T1000 (cell line): ENCODE data around the gene RRP1B.

Experiments
- DNase-seq: peaks from one replicate; lab custom pipeline; 2025; ENCODE audit warnings: mixed read lengths; lab: John Stamatoyannopoulos, UW

RRP1B gene

GRCh38 chr21:43726686-43727518, 67.5 kb downstream of the RRP1B start:
- no peak for DNase-seq

DNA sequence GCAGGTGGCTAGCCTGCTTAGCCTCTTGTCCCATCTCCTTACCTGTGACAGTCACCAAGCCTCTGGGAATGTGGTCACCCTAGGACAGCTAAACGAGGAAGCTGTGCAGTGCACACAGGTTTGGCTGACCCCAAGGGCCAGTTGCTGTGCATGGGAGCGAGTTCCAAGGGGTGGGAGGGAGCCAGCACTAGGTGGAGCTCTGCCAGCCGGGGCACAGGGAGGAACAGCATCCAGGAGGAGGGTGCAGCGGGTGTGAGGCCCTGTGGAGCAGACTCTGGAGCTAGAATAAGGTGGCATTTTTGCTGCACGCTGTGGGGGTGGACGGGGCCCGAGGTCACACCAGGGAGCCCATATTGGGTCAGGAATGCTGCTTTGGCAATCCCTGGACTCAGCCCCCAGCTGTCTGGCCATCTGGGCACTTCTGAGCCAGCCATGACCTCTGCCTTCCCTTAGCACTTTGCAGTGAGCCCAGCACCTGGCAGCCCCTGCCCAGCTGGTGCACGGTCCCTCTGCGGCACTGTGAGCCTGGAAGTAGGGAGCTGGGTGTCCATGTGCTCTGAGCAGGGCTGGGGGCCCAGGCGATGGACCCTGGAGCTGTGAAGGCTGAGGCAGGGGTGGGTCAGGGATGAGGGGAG, 68.3 kb downstream of the RRP1B start:
- no peak for DNase-seq

- no peak for DNase-seq
Observed at GRCh38 chr21:43728154-43728466, 68.8 kb downstream of the RRP1B start.

GRCh38 chr21:43728467-43729390, 69.4 kb downstream of the RRP1B start:
- DNase-seq, result peak; percentile 95

- no peak for DNase-seq
Observed at GRCh38 chr21:43731476-43731875, 72.1 kb downstream of the RRP1B start.

DNA sequence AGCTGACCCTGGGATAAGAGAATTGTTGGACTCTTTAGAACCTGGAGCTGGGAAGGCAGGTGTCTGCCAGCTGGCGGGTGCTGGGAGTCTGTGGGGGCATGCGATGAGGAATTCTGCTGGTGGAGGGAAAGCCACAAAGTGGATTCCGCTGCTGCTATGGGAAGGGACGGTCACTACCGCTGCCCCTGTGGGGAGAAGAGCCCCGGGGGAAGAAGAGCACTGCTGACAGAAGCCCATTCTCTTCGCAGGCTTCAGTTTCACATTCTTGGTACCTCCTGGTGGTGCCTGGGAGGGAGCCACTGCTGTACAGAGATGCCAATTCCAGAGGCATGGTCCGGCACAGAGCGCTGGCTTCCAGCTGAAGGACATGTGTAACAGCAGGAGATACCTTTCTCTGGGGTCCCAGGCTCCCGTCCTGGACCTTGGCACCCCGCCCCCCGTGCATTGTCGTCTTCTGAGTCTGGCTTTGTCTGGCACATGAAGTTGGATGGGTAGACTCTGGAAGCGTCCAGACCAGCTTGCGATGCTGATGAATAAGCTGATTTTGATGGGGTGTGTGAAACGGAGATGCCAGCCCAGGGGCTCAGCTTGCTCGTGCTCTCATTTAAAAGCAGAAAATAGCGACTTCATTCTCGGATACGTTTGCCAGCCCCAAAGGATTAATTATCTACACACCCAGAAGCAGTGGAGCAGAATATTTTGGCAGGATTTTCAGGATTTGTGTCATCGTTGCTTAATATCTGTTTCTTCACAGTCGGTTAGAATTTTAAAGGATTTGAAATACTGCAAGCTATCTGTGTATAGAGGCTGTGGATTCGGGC, 72.7 kb downstream of the RRP1B start:
- no peak for DNase-seq

DNA sequence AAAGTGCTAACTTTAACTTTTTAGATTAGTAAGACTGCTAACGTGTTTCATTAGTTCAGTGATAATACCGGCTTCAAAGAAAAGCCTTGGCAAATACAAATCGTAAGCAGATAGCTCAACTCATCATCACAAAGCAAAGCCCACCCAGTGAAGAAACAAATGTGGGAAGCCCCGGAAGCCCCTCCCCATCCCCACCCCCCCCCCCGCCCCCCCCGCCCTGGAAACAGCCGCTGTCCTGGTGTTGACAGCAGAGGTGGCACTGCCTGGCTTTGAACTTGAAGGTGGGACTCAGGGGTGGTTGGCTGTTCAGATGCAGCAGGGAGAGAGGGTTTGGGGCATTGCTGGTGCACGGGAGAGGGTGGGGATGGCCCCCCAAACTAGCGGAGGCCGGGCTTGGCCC, 73.7 kb downstream of the RRP1B start:
- DNase-seq, result no peak

- no peak for DNase-seq
Observed at GRCh38 chr21:43733529-43734071, 74.2 kb downstream of the RRP1B start.

- no peak for DNase-seq
Observed at GRCh38 chr21:43734131-43734927, 75.0 kb downstream of the RRP1B start.

GRCh38 chr21:43734928-43735229, 75.5 kb downstream of the RRP1B start:
- no peak for DNase-seq

DNA sequence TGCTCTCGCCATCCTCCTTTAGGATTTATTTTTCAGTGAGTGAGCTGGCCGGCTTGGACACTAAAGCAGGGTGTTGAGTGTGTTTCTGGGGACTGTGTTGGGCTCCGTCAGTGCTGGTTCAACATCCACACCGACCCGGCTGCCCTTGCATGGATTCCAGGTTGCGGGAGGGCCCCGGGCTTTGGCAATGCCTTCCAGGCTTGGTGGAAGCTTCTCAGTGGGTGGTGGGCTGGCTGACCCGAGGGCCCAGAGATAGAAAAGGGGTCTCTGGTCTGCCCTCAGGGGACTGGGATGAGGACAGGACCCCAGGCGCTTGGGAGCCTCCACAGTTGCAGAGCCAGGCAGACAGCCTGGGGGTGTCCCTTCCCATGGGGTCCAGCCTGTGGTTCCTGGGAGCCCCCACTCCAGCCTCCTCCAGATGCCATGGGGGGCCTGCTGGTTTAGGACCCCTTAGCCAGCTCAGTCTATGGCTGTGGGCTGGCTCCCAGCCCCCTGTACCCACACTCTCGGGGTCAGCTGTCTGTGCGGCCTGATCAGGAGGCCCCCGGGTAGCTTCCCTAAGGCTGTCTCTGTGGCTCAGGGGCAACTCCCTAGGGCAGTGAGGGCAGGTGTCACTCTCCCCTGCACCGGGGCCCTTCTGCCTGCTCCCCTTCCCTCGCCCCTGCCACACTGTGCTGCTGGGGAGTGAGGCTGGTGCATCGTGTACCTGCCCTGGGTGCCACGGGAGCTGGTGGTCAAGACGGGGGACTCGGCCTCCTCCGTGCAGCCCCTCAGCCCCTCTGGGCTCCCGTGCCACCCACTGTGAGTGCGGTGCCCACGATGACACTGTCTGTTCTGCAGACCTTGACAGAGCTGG, 76.1 kb downstream of the RRP1B start:
- no peak for DNase-seq

GRCh38 chr21:43736224-43736883, 77.0 kb downstream of the RRP1B start:
- no peak for DNase-seq

- DNase-seq, result no peak
Observed at GRCh38 chr21:43737158-43737950, 78.0 kb downstream of the RRP1B start.

DNA sequence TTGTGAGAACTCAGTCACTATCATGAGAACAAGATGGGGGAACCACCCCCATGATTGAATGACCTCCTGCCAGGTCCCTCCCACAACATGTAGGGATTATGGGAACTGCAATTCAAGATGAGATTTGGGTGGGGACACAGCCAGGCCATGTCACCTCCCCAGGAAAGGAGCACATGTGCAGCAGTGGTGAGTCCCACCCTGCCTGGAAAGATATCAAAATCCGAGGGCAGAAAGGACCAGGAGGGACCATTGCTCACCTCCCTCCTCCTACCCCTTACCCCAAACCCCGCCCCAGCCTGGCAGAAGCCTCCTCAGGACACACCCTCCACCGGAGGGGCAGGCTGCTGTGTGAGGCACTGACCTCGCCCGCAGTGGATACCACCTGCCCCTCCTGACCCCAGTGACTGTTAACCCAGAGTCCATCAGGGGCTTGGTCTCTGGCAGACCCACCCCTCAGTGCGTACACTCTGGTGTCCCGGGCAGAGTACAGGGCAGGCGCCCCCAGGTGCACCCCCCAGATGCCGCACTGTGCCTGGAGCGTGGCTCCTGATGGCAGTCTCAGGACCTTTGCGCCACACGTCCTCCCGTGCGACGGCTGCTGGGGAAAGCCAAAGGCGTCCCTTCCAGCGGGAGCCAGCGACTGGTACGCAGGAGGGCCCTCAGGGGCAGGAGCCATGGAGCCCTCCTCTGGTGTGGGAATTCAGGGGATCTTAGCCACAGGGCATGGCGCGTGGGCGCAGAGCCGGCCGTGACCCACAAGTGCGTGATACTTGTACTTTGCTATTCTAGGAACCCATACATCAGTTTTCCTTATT, 80.5 kb downstream of the RRP1B start:
- no peak for DNase-seq

GRCh38 chr21:43740497-43741156, 81.3 kb downstream of the RRP1B start:
- peak; percentile 58 for DNase-seq

DNA sequence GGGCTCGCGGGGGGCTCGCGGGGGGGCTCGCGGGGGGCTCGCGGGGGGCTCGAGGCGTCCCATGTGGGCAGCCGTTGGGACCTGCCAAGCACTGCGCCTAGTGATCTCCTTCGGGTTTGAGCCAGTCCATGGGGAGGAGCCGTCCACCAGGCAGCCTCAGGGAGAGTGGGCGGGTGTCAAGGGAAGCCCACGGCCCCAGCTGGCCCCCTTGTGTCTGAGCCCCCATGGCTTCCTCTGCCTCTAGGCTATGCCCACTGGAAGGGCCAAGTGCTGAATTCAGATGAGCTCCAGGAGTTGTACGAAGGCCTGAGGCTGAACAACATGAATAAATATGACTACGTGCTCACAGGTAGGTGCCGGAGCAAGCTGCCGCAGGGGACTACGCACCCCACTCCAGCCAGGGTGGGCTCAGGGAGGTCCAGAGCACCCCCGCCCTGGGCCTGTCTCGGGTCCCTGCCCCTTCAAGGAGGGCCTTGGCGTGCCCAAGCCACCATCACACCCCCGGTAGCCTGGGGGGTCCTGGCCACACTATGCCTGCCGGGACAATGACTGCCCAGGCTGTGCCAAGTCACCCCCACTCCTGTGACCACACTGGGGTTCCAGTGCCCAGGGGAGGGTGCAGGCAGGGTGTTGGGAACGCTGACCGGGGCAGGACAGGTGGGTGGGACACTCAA, 82.2 kb downstream of the RRP1B start:
- DNase-seq, result no peak

DNA sequence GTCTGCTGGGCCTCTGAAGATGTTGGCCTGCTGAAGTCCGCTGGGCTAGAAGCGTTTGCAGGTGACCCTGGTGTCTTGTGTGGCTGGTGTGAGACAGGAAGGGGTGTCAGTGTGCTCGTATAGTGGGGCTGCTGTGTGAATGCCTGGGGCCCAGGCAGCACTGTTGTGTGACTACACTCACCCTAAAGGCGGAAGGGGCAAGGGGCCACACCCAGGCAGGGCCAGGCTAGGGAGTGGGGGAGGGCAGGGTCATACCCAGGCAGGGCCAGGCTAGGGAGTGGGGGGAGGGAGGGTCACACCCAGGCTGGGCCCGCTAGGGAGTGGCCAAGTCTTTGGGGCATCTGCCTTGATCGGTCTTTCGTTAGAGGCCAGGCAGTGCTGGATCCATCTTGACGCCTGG, 84.6 kb downstream of the RRP1B start:
- DNase-seq, result no peak
